DMS79 treated with DMSO at 0.1 percent for 48 hours (cell line): ENCODE data around the gene MFAP4.

Experiments
- DNase-seq: peaks from one replicate; lab custom pipeline; 2025; lab: John Stamatoyannopoulos, UW

The MFAP4 gene

GRCh38 chr17:19386974-19387920, at the start of gene MFAP4:
Gene MFAP4 (minus strand): TSS chr17:19387190. CDS start chr17:19387155, 35 bp downstream.
- DNase-seq, result peak; percentile 4

GRCh38 chr17:19433727-19434340, 46.8 kb upstream of the MFAP4 start:
- no peak for DNase-seq

- no peak for DNase-seq
Observed at GRCh38 chr17:19433255-19433654, 46.3 kb upstream of the MFAP4 start.

- no peak for DNase-seq
Observed at GRCh38 chr17:19431691-19432090, 44.7 kb upstream of the MFAP4 start.

- no peak for DNase-seq
Observed at GRCh38 chr17:19426631-19427030, 39.6 kb upstream of the MFAP4 start.

GRCh38 chr17:19424934-19425868, 38.2 kb upstream of the MFAP4 start:
- DNase-seq, result no peak

GRCh38 chr17:19421926-19422325, 34.9 kb upstream of the MFAP4 start:
- DNase-seq, result no peak

- no peak for DNase-seq
Observed at GRCh38 chr17:19421219-19421618, 34.2 kb upstream of the MFAP4 start.

- no peak for DNase-seq
Observed at GRCh38 chr17:19418251-19418992, 31.4 kb upstream of the MFAP4 start.

GRCh38 chr17:19417611-19418010, 30.6 kb upstream of the MFAP4 start:
- no peak for DNase-seq

- no peak for DNase-seq
Observed at GRCh38 chr17:19415806-19416775, 29.1 kb upstream of the MFAP4 start.

- DNase-seq, result no peak
Observed at GRCh38 chr17:19415311-19415710, 28.3 kb upstream of the MFAP4 start.

- no peak for DNase-seq
Observed at GRCh38 chr17:19414396-19415280, 27.6 kb upstream of the MFAP4 start.

- no peak for DNase-seq
Observed at GRCh38 chr17:19413761-19414160, 26.8 kb upstream of the MFAP4 start.

GRCh38 chr17:19412984-19413383, 26.0 kb upstream of the MFAP4 start:
- DNase-seq, result no peak

- no peak for DNase-seq
Observed at GRCh38 chr17:19412510-19412909, 25.5 kb upstream of the MFAP4 start.

- no peak for DNase-seq
Observed at GRCh38 chr17:19411631-19412030, 24.6 kb upstream of the MFAP4 start.

- DNase-seq, result no peak
Observed at GRCh38 chr17:19410875-19411620, 24.1 kb upstream of the MFAP4 start, which contains the start of gene RNF112. Gene RNF112 (plus strand): TSS chr17:19411232. CDS start chr17:19411409, 177 bp downstream.
